Thyroid gland (tissue), 4 donors: Measurements from ENCODE around the gene CROCC2.

ENCODE experiments used
- POLR2A ChIP-seq, 2 donors: fragments of 450-650 bp; IDR thresholded peaks; one replicate each; pipeline ENCODE4 v1.6.1; 2017; ENCODE audit warnings: antibody characterized with exemption in 2 of 2, mild to moderate bottlenecking in 2 of 2, moderate library complexity in 1 of 2
- TF ChIP-seq, protein P1 (sequence below), 6 experiments: fragments of 200-600 bp in 3 of 6; fragments of 450-650 bp in 3 of 6; sonication (generic) in 3 of 6; IDR thresholded peaks; one replicate each; pipeline ENCODE4 v1.5.1; 2016 to 2019; ENCODE audit warnings: antibody characterized with exemption in 6 of 6, mild to moderate bottlenecking in 2 of 6, inconsistent platforms in 1 of 6, moderate library complexity in 1 of 6

DNA sequence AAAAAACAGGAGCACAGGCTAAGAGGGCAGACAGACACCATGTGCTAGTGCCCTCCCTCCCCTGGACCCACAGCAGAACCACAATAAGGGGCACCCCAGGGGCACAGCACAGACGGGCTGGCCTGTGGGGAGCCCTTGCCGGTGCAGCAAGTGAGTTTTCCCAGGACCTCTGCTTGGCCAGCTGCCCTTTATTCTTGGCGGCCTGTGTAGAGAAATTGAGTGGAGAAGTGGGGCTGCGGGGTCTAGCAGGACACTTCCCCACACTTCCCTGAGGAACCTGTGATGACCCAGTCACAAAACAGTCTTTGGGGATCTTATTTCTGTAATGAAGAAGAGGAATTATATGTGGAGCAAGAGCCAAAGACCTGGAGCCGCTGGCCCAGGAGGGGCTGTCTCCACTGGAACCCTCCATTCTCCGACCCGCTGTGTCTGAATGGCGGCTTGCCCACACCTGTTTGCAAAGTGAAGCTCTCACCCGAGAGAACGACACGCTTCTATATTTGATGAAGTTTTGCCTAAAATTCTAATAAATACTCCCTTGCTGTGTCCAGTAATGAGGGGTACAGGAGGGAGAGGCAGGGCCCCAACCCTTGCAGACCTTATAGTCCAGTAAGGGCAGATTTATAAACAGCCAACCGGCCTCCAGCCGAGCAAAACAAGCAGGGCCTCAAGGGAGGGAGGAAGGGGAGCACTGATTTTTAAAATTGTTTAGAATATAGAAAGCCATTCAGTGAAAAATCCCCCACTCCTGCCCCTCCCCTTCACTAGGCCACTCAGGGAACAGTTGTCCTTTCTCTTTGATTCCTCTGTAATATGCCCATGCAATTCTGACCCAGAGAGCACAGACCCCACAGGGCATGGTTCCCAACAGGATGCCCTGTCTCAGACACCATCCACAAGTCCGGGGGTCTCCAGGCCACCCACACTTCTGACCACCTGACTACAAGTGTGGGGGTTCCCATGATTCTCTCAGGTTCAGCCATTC, 47.6 kb downstream of the CROCC2 start:
- TF ChIP-seq, protein P1, sequence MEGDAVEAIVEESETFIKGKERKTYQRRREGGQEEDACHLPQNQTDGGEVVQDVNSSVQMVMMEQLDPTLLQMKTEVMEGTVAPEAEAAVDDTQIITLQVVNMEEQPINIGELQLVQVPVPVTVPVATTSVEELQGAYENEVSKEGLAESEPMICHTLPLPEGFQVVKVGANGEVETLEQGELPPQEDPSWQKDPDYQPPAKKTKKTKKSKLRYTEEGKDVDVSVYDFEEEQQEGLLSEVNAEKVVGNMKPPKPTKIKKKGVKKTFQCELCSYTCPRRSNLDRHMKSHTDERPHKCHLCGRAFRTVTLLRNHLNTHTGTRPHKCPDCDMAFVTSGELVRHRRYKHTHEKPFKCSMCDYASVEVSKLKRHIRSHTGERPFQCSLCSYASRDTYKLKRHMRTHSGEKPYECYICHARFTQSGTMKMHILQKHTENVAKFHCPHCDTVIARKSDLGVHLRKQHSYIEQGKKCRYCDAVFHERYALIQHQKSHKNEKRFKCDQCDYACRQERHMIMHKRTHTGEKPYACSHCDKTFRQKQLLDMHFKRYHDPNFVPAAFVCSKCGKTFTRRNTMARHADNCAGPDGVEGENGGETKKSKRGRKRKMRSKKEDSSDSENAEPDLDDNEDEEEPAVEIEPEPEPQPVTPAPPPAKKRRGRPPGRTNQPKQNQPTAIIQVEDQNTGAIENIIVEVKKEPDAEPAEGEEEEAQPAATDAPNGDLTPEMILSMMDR (IDR thresholded peaks at IDR 0.05), result no peak
- no peak for TF ChIP-seq POLR2A (IDR thresholded peaks at IDR 0.05)
